IPS DF 6.9 (cell line): Measurements from ENCODE around the gene FGD2.

Experiments
- DNase-seq: peaks from one replicate; pipeline ENCODE4 v3.0.0-alpha.2; 2013; ENCODE audit warnings: low read depth, low spot score
- H3K27ac ChIP-seq: one replicate; pipeline ENCODE4 v1.5.1; 2013; ENCODE audit warnings: low read length, control low read depth
- H3K27me3 ChIP-seq: 2 replicates; pipeline ENCODE4 v1.6.1; 2013; ENCODE audit warnings: mild to moderate bottlenecking, low read length; ENCODE audit not compliant: control insufficient read depth, insufficient read depth
- H3K36me3 ChIP-seq: 2 replicates; pipeline ENCODE4 v1.6.1; 2013; ENCODE audit warnings: low read length; ENCODE audit not compliant: control insufficient read depth, insufficient read depth
- H3K4me1 ChIP-seq: 2 replicates; pipeline ENCODE4 v1.6.1; 2013; ENCODE audit warnings: low read length; ENCODE audit not compliant: control insufficient read depth, insufficient read depth
- H3K4me3 ChIP-seq: 2 replicates; pipeline ENCODE4 v1.5.1; 2013; ENCODE audit warnings: mild to moderate bottlenecking, low read length
- H3K9me3 ChIP-seq: 2 replicates; pipeline ENCODE4 v1.6.1; 2013; ENCODE audit warnings: low read length, inconsistent platforms; ENCODE audit not compliant: control insufficient read depth, insufficient read depth
- WGBS: extraction: QIAGEN DNeasy Blood & Tissue Kit; methylation state at CpG from one replicate; pipeline ENCODE4 v1.1.7; 2013; ENCODE audit warnings: mixed read lengths, missing lambda C conversion rate; ENCODE audit not compliant: insufficient read length, insufficient coverage; 5-methylcytosine and 5-hydroxymethylcytosine counted together

The FGD2 gene

GRCh38 chr6:36971921-36972673 is 33.4 kb upstream of the FGD2 start:
- Histone ChIP-seq H3K4me1 (no peaks in the 10 kb centered on the region), H3K9me3 (no peaks in the 10 kb centered on the region), H3K4me3 (no peak overlapping the region), H3K36me3 (peaks cover 71% of the 10 kb centered on the region), H3K27me3 (no peaks in the 10 kb centered on the region), H3K27ac (no peak overlapping the region)
- no CpG with 5 or more reads among the region's 14 CpGs for WGBS
- no peak for DNase-seq

- no peak for DNase-seq
- WGBS = no CpG with 5 or more reads among the region's 1 CpG
- Histone ChIP-seq H3K4me1 (no peaks in the 10 kb centered on the region), H3K27me3 (no peaks in the 10 kb centered on the region), H3K27ac (no peak overlapping the region), H3K9me3 (no peaks in the 10 kb centered on the region), H3K36me3 (peaks cover 76% of the 10 kb centered on the region), H3K4me3 (no peak overlapping the region)
Observed at GRCh38 chr6:36973190-36973589, 32.3 kb upstream of the FGD2 start.

- Histone ChIP-seq H3K9me3 (no peaks in the 10 kb centered on the region), H3K27ac (no peak overlapping the region), H3K4me3 (no peak overlapping the region), H3K27me3 (no peaks in the 10 kb centered on the region), H3K36me3 (peaks cover 75% of the 10 kb centered on the region), H3K4me1 (no peaks in the 10 kb centered on the region)
- no CpG with 5 or more reads among the region's 4 CpGs for WGBS
- no peak for DNase-seq
Observed at GRCh38 chr6:36973647-36974046, 31.8 kb upstream of the FGD2 start.

DNA sequence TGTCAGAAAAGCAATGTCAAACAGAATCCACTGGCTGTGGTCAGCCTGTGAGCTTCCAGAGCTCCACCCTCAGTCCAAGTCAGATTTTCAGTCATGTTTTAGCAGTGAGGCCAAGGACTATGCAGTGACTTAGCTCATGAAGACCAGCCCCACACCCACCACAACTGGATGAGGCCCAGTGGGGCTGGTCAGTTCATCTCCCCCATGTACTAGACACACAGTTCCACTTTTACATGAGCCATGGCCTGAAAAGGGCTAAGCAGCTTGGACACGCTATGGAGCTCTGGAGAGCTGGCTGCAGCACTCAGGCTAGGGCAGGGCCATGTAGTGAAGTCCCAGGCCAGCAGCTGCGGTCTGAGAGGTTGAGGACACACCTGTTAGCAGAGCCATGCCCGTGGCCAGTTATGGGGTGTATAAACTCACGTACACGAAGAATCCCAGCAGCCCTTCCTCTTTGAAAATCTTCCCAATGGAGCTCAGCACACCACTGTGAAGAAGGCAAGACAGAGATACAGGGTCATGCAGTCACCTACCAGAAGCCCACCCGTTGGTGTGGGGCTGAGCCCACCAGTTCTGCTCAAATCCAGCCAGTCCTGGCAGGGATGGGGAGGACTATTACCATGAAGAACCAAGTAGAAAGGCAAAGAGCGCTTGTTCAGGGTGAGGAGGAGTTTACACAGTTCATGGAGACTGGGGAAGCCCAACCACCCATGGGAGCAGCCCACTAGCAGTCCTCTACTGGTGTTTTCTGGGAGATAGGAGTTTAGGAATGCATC is 30.0 kb upstream of the FGD2 start:
- peaks cover 59% of the 10 kb centered on the region for H3K36me3 ChIP-seq
- WGBS = no CpG with 5 or more reads among the region's 7 CpGs
- no peak for DNase-seq
- H3K27me3 ChIP-seq = no peaks in the 10 kb centered on the region
- H3K4me3 ChIP-seq = no peak overlapping the region
- no peaks in the 10 kb centered on the region for H3K4me1 ChIP-seq
- H3K27ac ChIP-seq = no peak overlapping the region
- no peaks in the 10 kb centered on the region for H3K9me3 ChIP-seq

DNA sequence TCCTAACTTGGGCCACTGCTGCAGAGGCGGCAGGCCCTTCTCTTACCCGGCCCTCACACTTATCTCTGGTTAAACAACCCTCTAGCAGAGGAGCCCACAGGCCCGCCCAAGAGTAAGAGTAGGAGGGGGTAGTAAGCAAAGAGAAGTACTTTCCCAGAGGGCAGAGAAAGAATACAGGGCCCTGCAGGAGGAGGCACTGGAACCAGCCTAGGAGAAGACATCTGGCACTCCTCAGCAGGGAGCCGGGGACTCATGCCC is 29.5 kb upstream of the FGD2 start:
- no peaks in the 10 kb centered on the region for H3K27me3 ChIP-seq
- no peak overlapping the region for H3K4me3 ChIP-seq
- H3K27ac ChIP-seq = no peak overlapping the region
- H3K36me3 ChIP-seq = peaks cover 54% of the 10 kb centered on the region
- no peaks in the 10 kb centered on the region for H3K9me3 ChIP-seq
- WGBS = no CpG with 5 or more reads among the region's 4 CpGs
- DNase-seq = no peak
- peaks cover 2% of the 10 kb centered on the region; the same call in 1 of the 2 replicates for H3K4me1 ChIP-seq

- Histone ChIP-seq H3K4me1 (peaks cover 2% of the 10 kb centered on the region; the same call in 1 of the 2 replicates), H3K9me3 (no peaks in the 10 kb centered on the region), H3K27me3 (no peaks in the 10 kb centered on the region), H3K36me3 (peaks cover 48% of the 10 kb centered on the region), H3K4me3 (no peak overlapping the region), H3K27ac (no peak overlapping the region)
- no CpG with 5 or more reads among the region's 7 CpGs for WGBS
- no peak for DNase-seq
Observed at GRCh38 chr6:36976509-36976908, 28.9 kb upstream of the FGD2 start.

DNA sequence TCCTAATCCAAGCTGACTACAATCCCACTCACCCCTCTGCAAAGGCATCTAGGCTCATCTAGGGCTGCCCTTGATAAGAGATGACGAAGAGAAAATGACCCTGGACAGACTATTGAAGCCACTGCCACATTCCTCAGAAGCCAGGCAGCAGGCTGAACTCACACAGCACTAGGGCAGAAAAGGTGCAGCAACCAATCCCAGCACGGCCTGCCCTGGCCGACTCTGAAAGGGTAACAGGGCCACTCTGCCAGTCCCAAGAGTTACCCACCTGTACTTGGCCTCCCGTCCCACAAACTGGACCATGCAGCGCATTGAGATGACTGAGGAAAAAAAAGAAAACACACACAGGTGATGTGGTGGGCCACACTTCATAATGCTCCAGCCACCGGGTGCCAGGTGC is 28.5 kb upstream of the FGD2 start:
- no peak for DNase-seq
- Histone ChIP-seq H3K27me3 (no peaks in the 10 kb centered on the region), H3K36me3 (peaks cover 44% of the 10 kb centered on the region), H3K4me1 (peaks cover 2% of the 10 kb centered on the region; the same call in 1 of the 2 replicates), H3K4me3 (no peak overlapping the region), H3K9me3 (no peaks in the 10 kb centered on the region), H3K27ac (no peak overlapping the region)
- WGBS = no CpG with 5 or more reads among the region's 6 CpGs

- H3K4me3 ChIP-seq = no peak overlapping the region
- WGBS = no CpG with 5 or more reads among the region's 16 CpGs
- DNase-seq = no peak
- H3K4me1 ChIP-seq = peaks cover 2% of the 10 kb centered on the region; the same call in 1 of the 2 replicates
- H3K27ac ChIP-seq = no peak overlapping the region
- H3K27me3 ChIP-seq = no peaks in the 10 kb centered on the region
- no peaks in the 10 kb centered on the region for H3K9me3 ChIP-seq
- H3K36me3 ChIP-seq = peaks cover 40% of the 10 kb centered on the region
Observed at GRCh38 chr6:36977470-36977941, 27.9 kb upstream of the FGD2 start.

GRCh38 chr6:36978421-36979346 is 26.8 kb upstream of the FGD2 start:
- Histone ChIP-seq H3K9me3 (no peaks in the 10 kb centered on the region), H3K27me3 (no peaks in the 10 kb centered on the region), H3K36me3 (peaks cover 33% of the 10 kb centered on the region), H3K4me3 (no peak overlapping the region), H3K27ac (no peak overlapping the region), H3K4me1 (peaks cover 2% of the 10 kb centered on the region; the same call in 1 of the 2 replicates)
- no peak for DNase-seq
- no CpG with 5 or more reads among the region's 11 CpGs for WGBS

- no peak overlapping the region for H3K27ac ChIP-seq
- peaks cover 6% of the 10 kb centered on the region for H3K4me1 ChIP-seq
- H3K9me3 ChIP-seq = no peaks in the 10 kb centered on the region
- H3K36me3 ChIP-seq = peaks cover 31% of the 10 kb centered on the region
- no peak overlapping the region for H3K4me3 ChIP-seq
- no peaks in the 10 kb centered on the region for H3K27me3 ChIP-seq
- WGBS = no CpG with 5 or more reads among the region's 4 CpGs
- DNase-seq = no peak
Observed at GRCh38 chr6:36979347-36979742, 26.1 kb upstream of the FGD2 start.
